ENCODE results near the gene KRTAP10-12.
"Not testable (repeated sequence)": the region's sequence is repeated elsewhere in the genome, so short reads cannot be mapped to it uniquely, and the experiment has no call there.

The KRTAP10-12 gene

GRCh38 chr21:44686000-44686781 is 10.8 kb upstream of the KRTAP10-12 start:
- no peak overlapping the region for H2AFZ ChIP-seq (ENCODE audit: low read length)
- H3K79me2 ChIP-seq (ENCODE audit: low read length), result no peaks in the 10 kb centered on the region
- H3K27me3 ChIP-seq (replicated peaks; ENCODE audit: insufficient read depth, low read length), result peaks cover 97% of the 10 kb centered on the region
- H3K4me1 ChIP-seq (ENCODE audit: low read length), result no peaks in the 10 kb centered on the region
- TF ChIP-seq EZH2 (optimal IDR thresholded peaks at IDR 0.05; ENCODE audit: low read depth, low read length), result no peak
- TF ChIP-seq EZH2phosphoT487 (IDR thresholded peaks at IDR 0.05; ENCODE audit: low read length), result no peak
- TF ChIP-seq CTCF (IDR thresholded peaks at IDR 0.05; ENCODE audit: low read length), result no peak
- no peak overlapping the region for H3K4me2 ChIP-seq (ENCODE audit: low read depth, low read length)
- no peak for DNase-seq
- no peak overlapping the region for H3K9ac ChIP-seq (ENCODE audit: low read length)
- H3K9me3 ChIP-seq (replicated peaks; ENCODE audit: insufficient read depth, low read length), result no peaks in the 10 kb centered on the region
- H3K9me2 ChIP-seq (replicated peaks; ENCODE audit: insufficient read depth, low read length), result no peaks in the 10 kb centered on the region
- H3K27ac ChIP-seq (ENCODE audit: low read length), result no peak overlapping the region
- no peaks in the 10 kb centered on the region for H4K20me1 ChIP-seq (ENCODE audit: insufficient read depth, low read length)
- H3F3A ChIP-seq (ENCODE audit: insufficient read depth, low read length), result no peaks in the 10 kb centered on the region
- H3K4me3 ChIP-seq (ENCODE audit: low read length), result no peak overlapping the region
- no peaks in the 10 kb centered on the region for H3K36me3 ChIP-seq (replicated peaks; ENCODE audit: insufficient read depth, low read length)

GRCh38 chr21:44686843-44687561 is 10.0 kb upstream of the KRTAP10-12 start:
- Histone ChIP-seq H3K9ac (ENCODE audit: low read length) (no peak overlapping the region), H3K4me3 (ENCODE audit: low read length) (no peak overlapping the region), H3K27ac (ENCODE audit: low read length) (no peak overlapping the region), H3K9me3 (replicated peaks; ENCODE audit: insufficient read depth, low read length) (no peaks in the 10 kb centered on the region), H4K20me1 (ENCODE audit: insufficient read depth, low read length) (no peaks in the 10 kb centered on the region), H3K4me1 (ENCODE audit: low read length) (no peaks in the 10 kb centered on the region), H3K79me2 (ENCODE audit: low read length) (no peaks in the 10 kb centered on the region), H3F3A (ENCODE audit: insufficient read depth, low read length) (no peaks in the 10 kb centered on the region), H3K4me2 (ENCODE audit: low read depth, low read length) (no peak overlapping the region), H3K9me2 (replicated peaks; ENCODE audit: insufficient read depth, low read length) (no peaks in the 10 kb centered on the region), H2AFZ (ENCODE audit: low read length) (no peak overlapping the region), H3K36me3 (replicated peaks; ENCODE audit: insufficient read depth, low read length) (no peaks in the 10 kb centered on the region), H3K27me3 (replicated peaks; ENCODE audit: insufficient read depth, low read length) (peaks cover 97% of the 10 kb centered on the region)
- TF ChIP-seq EZH2 (optimal IDR thresholded peaks at IDR 0.05; ENCODE audit: low read depth, low read length) (no peak), CTCF (IDR thresholded peaks at IDR 0.05; ENCODE audit: low read length) (no peak)
- no peak for DNase-seq

GRCh38 chr21:44687671-44688070 is 9.3 kb upstream of the KRTAP10-12 start:
- H3K9me3 ChIP-seq (replicated peaks; ENCODE audit: insufficient read depth, low read length), result no peaks in the 10 kb centered on the region
- no peaks in the 10 kb centered on the region for H3K36me3 ChIP-seq (replicated peaks; ENCODE audit: insufficient read depth, low read length)
- H4K20me1 ChIP-seq (ENCODE audit: insufficient read depth, low read length), result no peaks in the 10 kb centered on the region
- H3K9me2 ChIP-seq (replicated peaks; ENCODE audit: insufficient read depth, low read length), result no peaks in the 10 kb centered on the region
- H3F3A ChIP-seq (ENCODE audit: insufficient read depth, low read length), result no peaks in the 10 kb centered on the region
- H3K4me2 ChIP-seq (ENCODE audit: low read depth, low read length), result no peak overlapping the region
- DNase-seq, result no peak
- H2AFZ ChIP-seq (ENCODE audit: low read length), result no peak overlapping the region
- no peak for TF ChIP-seq EZH2 (optimal IDR thresholded peaks at IDR 0.05; ENCODE audit: low read depth, low read length)
- TF ChIP-seq EZH2phosphoT487 (IDR thresholded peaks at IDR 0.05; ENCODE audit: low read length), result no peak
- no peak for TF ChIP-seq CTCF (IDR thresholded peaks at IDR 0.05; ENCODE audit: low read length)
- no peak overlapping the region for H3K27ac ChIP-seq (ENCODE audit: low read length)
- H3K4me1 ChIP-seq (ENCODE audit: low read length), result no peaks in the 10 kb centered on the region
- H3K9ac ChIP-seq (ENCODE audit: low read length), result no peak overlapping the region
- H3K4me3 ChIP-seq (ENCODE audit: low read length), result no peak overlapping the region
- H3K27me3 ChIP-seq (replicated peaks; ENCODE audit: insufficient read depth, low read length), result peaks cover 97% of the 10 kb centered on the region
- no peaks in the 10 kb centered on the region for H3K79me2 ChIP-seq (ENCODE audit: low read length)

- H3K36me3 ChIP-seq (replicated peaks; ENCODE audit: insufficient read depth, low read length); H3K4me1 ChIP-seq (ENCODE audit: low read length); H3K9me3 ChIP-seq (replicated peaks; ENCODE audit: insufficient read depth, low read length); DNase-seq; H3K4me3 ChIP-seq (ENCODE audit: low read length); H3F3A ChIP-seq (ENCODE audit: insufficient read depth, low read length); H2AFZ ChIP-seq (ENCODE audit: low read length); H3K9ac ChIP-seq (ENCODE audit: low read length); H3K27ac ChIP-seq (ENCODE audit: low read length); H3K4me2 ChIP-seq (ENCODE audit: low read depth, low read length); H3K9me2 ChIP-seq (replicated peaks; ENCODE audit: insufficient read depth, low read length); H3K79me2 ChIP-seq (ENCODE audit: low read length); H4K20me1 ChIP-seq (ENCODE audit: insufficient read depth, low read length): not testable (repeated sequence)
- H3K27me3 ChIP-seq (replicated peaks; ENCODE audit: insufficient read depth, low read length), result peaks cover 97% of the 10 kb centered on the region
Observed at GRCh38 chr21:44689740-44690139, 7.2 kb upstream of the KRTAP10-12 start.
